HepG2 (cell line): Measurements from ENCODE around the gene TMEM120A. TPM values are rescaled to one million over a fixed set of nuclear protein-coding genes. Genes with fewer than 3 reads are reported as not detected.

ENCODE experiments used
- CENPBD1 ChIP-seq: sonication (generic); formaldehyde crosslinking; IDR thresholded peaks from 2 replicates; pipeline ENCODE4 v1.8.0; 2022; ENCODE audit warnings: missing genetic modification reagents, low read depth, mild to moderate bottlenecking, borderline replicate concordance
- CREBL2 ChIP-seq: sonication (generic); formaldehyde crosslinking; IDR thresholded peaks from 2 replicates; pipeline ENCODE4 v1.8.1; 2023; ENCODE audit warnings: missing genetic modification reagents, mild to moderate bottlenecking, borderline replicate concordance
- E2F5 ChIP-seq: sonication (generic); formaldehyde crosslinking; conservative IDR thresholded peaks from 2 replicates; pipeline ENCODE4 v1.4.0; 2020; ENCODE audit warnings: missing genetic modification reagents
- EED ChIP-seq: sonication (generic); formaldehyde crosslinking; IDR thresholded peaks from 2 replicates; pipeline ENCODE4 v1.5.0; 2020; ENCODE audit warnings: mild to moderate bottlenecking, missing genetic modification reagents
- ETV5 ChIP-seq: IDR thresholded peaks from 2 replicates; pipeline ENCODE4 v1.6.1; 2018; ENCODE audit warnings: missing biosample characterization, missing genetic modification reagents, inconsistent platforms, borderline replicate concordance
- HNRNPH1 ChIP-seq: fragments of 200-400 bp; formaldehyde crosslinking; optimal IDR thresholded peaks from 2 replicates; pipeline ENCODE3; 2017; ENCODE audit warnings: mild to moderate bottlenecking, low read depth, low read length
- HOXA3 ChIP-seq: sonication (generic); formaldehyde crosslinking; IDR thresholded peaks from 2 replicates; pipeline ENCODE4 v1.5.0; 2020; ENCODE audit warnings: missing genetic modification reagents
- IRF2 ChIP-seq: IDR thresholded peaks from 2 replicates; pipeline ENCODE4 v1.6.1; 2018; ENCODE audit warnings: missing genetic modification reagents, missing compliant biosample characterization
- ISX ChIP-seq: sonication (generic); formaldehyde crosslinking; conservative IDR thresholded peaks from 2 replicates; pipeline ENCODE4 v1.5.0; 2020; ENCODE audit warnings: missing genetic modification reagents
- KDM3A ChIP-seq: IDR thresholded peaks from 2 replicates; pipeline ENCODE4 v1.6.1; 2018; ENCODE audit warnings: low read depth, missing compliant biosample characterization
- LBX2 ChIP-seq: sonication (generic); formaldehyde crosslinking; IDR thresholded peaks from 2 replicates; pipeline ENCODE4 v1.5.0; 2020; ENCODE audit warnings: missing genetic modification reagents, mild to moderate bottlenecking, borderline replicate concordance
- MBD4 ChIP-seq: IDR thresholded peaks from 2 replicates; pipeline ENCODE4 v1.6.1; 2012; ENCODE audit warnings: low read length, inconsistent platforms, borderline replicate concordance
- NFYC ChIP-seq: IDR thresholded peaks from 2 replicates; pipeline ENCODE4 v1.6.1; 2016; ENCODE audit warnings: missing genetic modification reagents, missing compliant biosample characterization
- PBX3 ChIP-seq: sonication (generic); formaldehyde crosslinking; IDR thresholded peaks from 2 replicates; pipeline ENCODE4 v1.8.1; 2023; ENCODE audit warnings: missing genetic modification reagents, inconsistent platforms, borderline replicate concordance
- PPARG ChIP-seq: conservative IDR thresholded peaks from 2 replicates; pipeline ENCODE4 v1.6.1; 2016; ENCODE audit warnings: missing biosample characterization, missing genetic modification reagents
- RBM39 ChIP-seq: fragments of 200-400 bp; formaldehyde crosslinking; IDR thresholded peaks from one replicate; pipeline ENCODE4 v1.6.1; 2018; ENCODE audit warnings: antibody characterized with exemption, mild to moderate bottlenecking, low read depth, low read length; ENCODE audit not compliant: poor library complexity, severe bottlenecking
- SAP130 ChIP-seq: IDR thresholded peaks from 2 replicates; pipeline ENCODE4 v1.6.1; 2016; ENCODE audit warnings: low read depth
- SOX5 ChIP-seq: IDR thresholded peaks from 2 replicates; pipeline ENCODE4 v1.6.1; 2016; ENCODE audit warnings: borderline replicate concordance
- SP4 ChIP-seq: sonication (generic); formaldehyde crosslinking; IDR thresholded peaks from 2 replicates; pipeline ENCODE4 v1.8.1; 2023; ENCODE audit warnings: mild to moderate bottlenecking, missing genetic modification reagents
- TCF7 ChIP-seq: sonication (generic); IDR thresholded peaks from 2 replicates; pipeline ENCODE4 v1.6.1; 2016; ENCODE audit warnings: antibody characterized with exemption, low read depth
- TRIM24 ChIP-seq: sonication (generic); formaldehyde crosslinking; IDR thresholded peaks from 2 replicates; pipeline ENCODE4 v1.8.0; 2022; ENCODE audit warnings: mild to moderate bottlenecking, missing genetic modification reagents
- WIZ ChIP-seq: sonication (generic); formaldehyde crosslinking; IDR thresholded peaks from 2 replicates; pipeline ENCODE4 v1.5.1; 2020; ENCODE audit warnings: mild to moderate bottlenecking, missing genetic modification reagents
- ZNF331 ChIP-seq: sonication (generic); formaldehyde crosslinking; IDR thresholded peaks from 2 replicates; pipeline ENCODE4 v1.4.0; 2020; ENCODE audit warnings: missing genetic modification reagents
- ZNF563 ChIP-seq: sonication (generic); formaldehyde crosslinking; IDR thresholded peaks from 2 replicates; pipeline ENCODE4 v1.8.0; 2022; ENCODE audit warnings: mild to moderate bottlenecking, moderate library complexity, missing genetic modification reagents
- ZNF615 ChIP-seq: sonication (generic); formaldehyde crosslinking; IDR thresholded peaks from 2 replicates; pipeline ENCODE4 v1.5.0; 2020; ENCODE audit warnings: mild to moderate bottlenecking, missing genetic modification reagents, borderline replicate concordance
- ZNF652 ChIP-seq: IDR thresholded peaks from 2 replicates; pipeline ENCODE4 v1.6.1; 2016; ENCODE audit warnings: low read depth, borderline replicate concordance
- ZNF704 ChIP-seq: sonication (generic); formaldehyde crosslinking; IDR thresholded peaks from 2 replicates; pipeline ENCODE4 v1.8.1; 2023; ENCODE audit warnings: mild to moderate bottlenecking, inconsistent platforms, moderate library complexity, missing genetic modification reagents, borderline replicate concordance
- ZNF780A ChIP-seq: sonication (generic); formaldehyde crosslinking; IDR thresholded peaks from 2 replicates; pipeline ENCODE4 v1.8.0; 2022; ENCODE audit warnings: mild to moderate bottlenecking, missing genetic modification reagents, moderate library complexity
- polyA plus RNA-seq, 8 experiments: library from polyadenylated mRNA; depleted of rRNA in 3 of 8; stranded (reverse) in 7 of 8; unstranded in 1 of 8; fragments of >200 nt; fragmentation: Illumina TruSeq in 4 of 8; extraction: Trizol in 4 of 8; gene quantifications; 2 replicates each; pipeline versions ENCODE4 v1.2.1 to v1.2.3, GENCODE V29; 2011 to 2016; ENCODE audit warnings: low read depth in 4 of 8, missing spikeins in 1 of 8, mixed read lengths in 1 of 8; ENCODE audit not compliant: insufficient read depth in 1 of 8
- total RNA-seq, 5 experiments: library from RNA; depleted of rRNA; stranded (reverse); fragments of >200 nt; fragmentation: Illumina TruSeq; extraction: Trizol; gene quantifications; 2 replicates each; pipeline ENCODE4 v1.2.3, GENCODE V29; 2016; ENCODE audit warnings: low read depth in 1 of 5

Gene TMEM120A
- total and polyA plus RNA-seq, 2 of the 13 experiments (the other 11 are each of a cell fraction or from before 2014, with no cell fraction given), result 40.3 to 102 TPM

GRCh38 chr7:75962607-75963380, 31.6 kb downstream of the TMEM120A start (continued):
- no peak for TF ChIP-seq SP4 (CRISPR knock-in tag)
- peak; percentile 69; the same call in 1 of the 2 replicates for TF ChIP-seq SOX5 (CRISPR knock-in tag)
- no peak for TF ChIP-seq CENPBD1 (CRISPR knock-in tag)
- TF ChIP-seq KDM3A, result no peak
- TF ChIP-seq ZNF615 (CRISPR knock-in tag), result no peak
- no peak for TF ChIP-seq E2F5 (CRISPR knock-in tag)
- no peak for TF ChIP-seq ZNF652 (CRISPR knock-in tag)
- TF ChIP-seq HNRNPH1, result no peak
- TF ChIP-seq LBX2 (CRISPR knock-in tag), result no peak
- no peak for TF ChIP-seq MBD4
- TF ChIP-seq ISX (CRISPR knock-in tag), result no peak
- no peak for TF ChIP-seq TRIM24
- TF ChIP-seq ETV5 (CRISPR knock-in tag), result no peak
- TF ChIP-seq ZNF563, result no peak
- no peak for TF ChIP-seq IRF2
- TF ChIP-seq SAP130, result peak; percentile 74
- no peak for TF ChIP-seq NFYC (CRISPR knock-in tag)
- no peak for TF ChIP-seq ZNF704
- TF ChIP-seq RBM39, result no peak
- TF ChIP-seq WIZ, result no peak
- peak; percentile 43; the same call in 1 of the 2 replicates for TF ChIP-seq HOXA3 (CRISPR knock-in tag)
- peak; percentile 43 for TF ChIP-seq TCF7
- TF ChIP-seq PBX3, result no peak
- no peak for TF ChIP-seq ZNF780A (CRISPR knock-in tag)
- no peak for TF ChIP-seq EED (CRISPR knock-in tag)
- TF ChIP-seq ZNF331 (CRISPR knock-in tag), result no peak
- no peak; the same call in 1 of the 2 replicates for TF ChIP-seq PPARG (CRISPR knock-in tag)
- TF ChIP-seq CREBL2 (CRISPR knock-in tag), result no peak
